AG10803 (cell line): ENCODE measurements around the gene ASS1.
A peak's percentile ranks its signal among the peaks of the same experiment; 100 is the strongest.
"Not testable (repeated sequence)": the region's sequence is repeated elsewhere in the genome, so short reads cannot be mapped to it uniquely, and the experiment has no call there.

Source experiments
- DNase-seq: peaks from one replicate; pipeline ENCODE4 v3.0.0; 2010; ENCODE audit warnings: low read depth
- H3K4me3 ChIP-seq: 2 replicates; pipeline ENCODE4 v1.5.1; 2011; ENCODE audit warnings: mild to moderate bottlenecking, low read length, control low read depth
- CTCF ChIP-seq: conservative IDR thresholded peaks from 2 replicates; pipeline ENCODE4 v1.5.1; 2011; ENCODE audit warnings: mild to moderate bottlenecking, low read length, control low read depth, inconsistent platforms

Gene ASS1

DNA sequence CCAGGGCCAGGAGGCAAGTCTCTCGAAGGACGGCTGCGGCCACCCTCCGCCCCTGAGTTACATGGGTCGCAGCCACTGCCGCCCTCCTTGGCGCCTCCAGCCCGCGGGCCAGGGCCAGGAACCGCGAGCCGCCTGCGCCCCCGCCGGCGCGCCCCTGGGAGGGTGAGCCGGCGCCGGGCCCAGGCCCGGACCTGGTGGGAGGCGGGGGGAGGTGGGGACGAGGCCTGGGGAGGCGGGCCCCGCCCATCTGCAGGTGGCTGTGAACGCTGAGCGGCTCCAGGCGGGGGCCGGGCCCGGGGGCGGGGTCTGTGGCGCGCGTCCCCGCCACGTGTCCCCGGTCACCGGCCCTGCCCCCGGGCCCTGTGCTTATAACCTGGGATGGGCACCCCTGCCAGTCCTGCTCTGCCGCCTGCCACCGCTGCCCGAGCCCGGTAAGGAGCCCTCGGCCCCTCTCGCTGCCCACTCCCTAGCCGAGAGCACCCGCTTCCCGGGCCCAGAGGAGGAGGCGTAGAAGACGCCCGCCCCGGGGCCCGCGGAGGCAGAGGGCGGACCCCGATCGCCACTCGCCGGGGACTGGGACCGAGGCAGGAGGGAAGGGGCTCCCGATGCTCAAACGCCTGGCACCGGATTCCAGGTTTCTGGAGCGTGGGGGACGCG, at the start of gene ASS1:
Gene ASS1 (plus strand): TSS at position 397 of the 657 bp plus-strand sequence. CDS start 7,268 bp downstream, outside the sequence.
- peak within 1 kb of the TSS; percentile 83 for H3K4me3 ChIP-seq
- TF ChIP-seq CTCF = no peak
- DNase-seq = peak; percentile 52

GRCh38 chr9:130395810-130396435, 48.8 kb upstream of the ASS1 start:
- no peak for TF ChIP-seq CTCF
- no peak overlapping the region for H3K4me3 ChIP-seq
- no peak for DNase-seq

DNA sequence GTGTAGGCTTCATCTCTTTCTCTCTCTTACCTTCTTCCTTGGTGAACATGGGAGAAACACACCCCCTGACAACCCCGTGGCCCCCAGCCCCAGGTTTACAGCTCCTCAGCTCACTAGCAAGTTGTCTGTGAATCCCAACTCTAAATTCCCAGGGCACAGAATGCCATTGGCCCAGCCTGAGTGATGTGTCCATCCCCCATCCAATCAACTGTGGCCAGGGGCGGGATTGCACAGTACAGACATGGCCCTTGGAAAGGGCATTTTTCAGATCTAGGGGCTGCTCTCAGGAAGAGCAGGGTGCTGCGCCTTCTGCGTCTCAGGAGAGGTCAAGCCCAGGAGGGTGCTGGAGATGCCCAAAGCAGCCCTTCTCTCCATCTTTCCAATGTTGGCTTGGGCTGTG, 48.2 kb upstream of the ASS1 start:
- DNase-seq = no peak
- no peak for TF ChIP-seq CTCF
- no peak overlapping the region for H3K4me3 ChIP-seq

DNA sequence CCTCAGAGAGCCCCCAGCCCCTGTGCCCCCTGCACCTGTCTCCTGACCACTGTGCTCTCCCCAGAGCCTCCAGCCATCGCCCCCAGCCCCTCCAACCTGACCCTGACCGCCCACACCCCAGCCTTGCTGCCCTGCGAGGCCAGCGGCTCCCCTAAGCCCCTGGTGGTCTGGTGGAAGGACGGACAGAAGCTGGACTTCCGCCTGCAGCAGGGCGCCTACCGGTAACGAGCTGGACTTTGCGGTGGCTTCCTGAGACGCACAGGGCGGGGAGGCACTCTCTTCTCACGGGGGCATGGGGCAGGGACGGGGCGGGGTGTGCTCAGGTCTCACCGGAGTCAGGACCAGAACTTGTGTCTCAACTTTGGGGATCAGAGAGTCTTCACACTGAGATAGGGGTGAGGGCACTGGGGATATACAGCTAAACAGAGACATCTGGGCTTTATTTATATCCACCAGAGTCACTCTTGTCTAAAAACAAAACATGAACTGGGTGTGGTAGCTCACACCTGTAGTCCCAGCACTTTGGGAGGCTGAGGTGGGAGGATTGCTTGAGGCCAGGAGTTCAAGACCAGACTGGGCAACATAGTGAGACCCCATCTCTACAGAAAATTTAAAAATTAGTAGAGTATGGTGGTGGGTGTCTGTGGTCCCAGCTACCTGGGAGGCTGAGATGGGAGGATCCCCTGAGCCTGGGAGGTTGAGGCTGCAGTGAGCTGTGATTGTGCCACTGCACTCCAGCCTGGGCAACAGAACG, 46.1 kb upstream of the ASS1 start:
- DNase-seq = no peak
- no peak for TF ChIP-seq CTCF
- no peak overlapping the region for H3K4me3 ChIP-seq

GRCh38 chr9:130399768-130400167, 45.0 kb upstream of the ASS1 start:
- TF ChIP-seq CTCF = no peak
- no peak for DNase-seq

DNA sequence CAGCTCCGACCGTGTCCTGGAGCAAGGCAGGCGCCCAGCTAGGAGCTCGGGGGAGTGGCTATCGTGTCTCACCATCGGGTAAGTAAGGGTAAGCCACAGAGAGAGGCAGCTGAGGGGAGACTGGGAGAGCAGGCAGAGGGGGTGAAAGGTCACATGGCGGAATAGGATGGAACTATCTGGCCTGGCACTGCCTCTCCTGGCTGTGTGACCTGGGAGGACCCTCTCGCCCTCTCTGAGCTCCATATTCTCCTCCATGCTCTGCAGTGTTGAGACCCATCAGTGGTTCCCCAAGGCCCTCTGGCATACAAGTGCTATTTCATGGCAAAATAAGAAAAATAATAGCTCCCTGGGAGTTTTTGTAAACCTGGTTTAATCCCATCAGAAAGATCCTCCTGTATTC, 43.9 kb upstream of the ASS1 start:
- no peak overlapping the region for H3K4me3 ChIP-seq
- no peak for TF ChIP-seq CTCF
- DNase-seq = no peak

More at GRCh38 chr9:130399768-130400167, 45.0 kb upstream of the ASS1 start:
- H3K4me3 ChIP-seq = no peak overlapping the region

DNA sequence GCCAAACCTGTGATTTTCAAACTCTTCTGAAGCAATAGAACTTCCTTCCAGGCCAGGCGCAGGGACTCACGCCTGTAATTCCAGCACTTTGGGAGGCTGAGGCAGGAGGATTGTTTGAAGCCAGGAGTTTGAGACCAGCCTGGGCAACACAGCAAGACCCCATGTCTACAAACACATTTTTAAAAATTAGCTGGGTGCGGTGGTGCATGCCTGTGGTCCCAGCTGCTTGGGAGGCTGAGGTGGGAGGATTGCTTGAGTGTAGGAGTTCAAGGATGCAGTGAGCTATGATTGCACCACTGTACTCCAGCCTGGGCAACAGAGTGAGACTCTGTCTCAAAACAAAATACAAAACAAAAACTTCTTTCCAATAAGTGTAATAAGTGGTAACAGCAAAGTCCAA, 43.0 kb upstream of the ASS1 start:
- DNase-seq, H3K4me3 ChIP-seq: not testable (repeated sequence)
